Ammon's horn (tissue), 1 donor: ENCODE results near the gene FZD4.
"Not testable (repeated sequence)": the region's sequence is repeated elsewhere in the genome, so short reads cannot be mapped to it uniquely, and the experiment has no call there.

ENCODE experiments used
- DNase-seq: peaks from one replicate; pipeline ENCODE4 v3.0.0-alpha.2; 2016; ENCODE audit warnings: low spot score

Gene FZD4

DNA sequence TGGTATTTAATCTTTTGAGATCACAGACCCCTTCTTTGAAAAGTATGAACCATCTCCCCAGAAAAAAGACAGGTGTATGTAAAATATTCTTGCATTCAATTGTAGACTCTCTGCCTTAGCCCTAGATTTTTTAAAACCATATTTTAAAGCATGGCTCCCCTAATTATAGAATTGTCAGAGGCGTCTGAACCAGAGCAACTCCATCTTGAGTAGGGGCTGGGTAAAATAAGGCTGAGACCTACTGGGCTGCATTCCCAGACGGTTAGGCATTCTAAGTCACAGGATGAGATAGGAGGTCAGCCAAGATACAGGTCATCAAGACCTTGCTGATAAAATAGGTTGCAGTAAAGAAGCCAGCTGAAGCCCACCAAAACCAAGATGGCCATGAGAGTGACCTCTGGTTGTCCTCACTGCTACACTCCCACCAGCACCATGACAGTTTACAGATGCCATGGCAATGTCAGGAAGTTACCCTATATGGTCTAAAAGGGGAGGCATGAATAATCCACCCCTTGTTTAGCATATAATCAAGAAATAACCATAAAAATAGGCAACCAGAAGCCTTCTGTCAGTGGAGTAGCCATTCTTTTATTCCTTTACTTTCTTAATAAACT lies 17.9 kb downstream of the FZD4 start:
- DNase-seq = not testable (repeated sequence)

DNA sequence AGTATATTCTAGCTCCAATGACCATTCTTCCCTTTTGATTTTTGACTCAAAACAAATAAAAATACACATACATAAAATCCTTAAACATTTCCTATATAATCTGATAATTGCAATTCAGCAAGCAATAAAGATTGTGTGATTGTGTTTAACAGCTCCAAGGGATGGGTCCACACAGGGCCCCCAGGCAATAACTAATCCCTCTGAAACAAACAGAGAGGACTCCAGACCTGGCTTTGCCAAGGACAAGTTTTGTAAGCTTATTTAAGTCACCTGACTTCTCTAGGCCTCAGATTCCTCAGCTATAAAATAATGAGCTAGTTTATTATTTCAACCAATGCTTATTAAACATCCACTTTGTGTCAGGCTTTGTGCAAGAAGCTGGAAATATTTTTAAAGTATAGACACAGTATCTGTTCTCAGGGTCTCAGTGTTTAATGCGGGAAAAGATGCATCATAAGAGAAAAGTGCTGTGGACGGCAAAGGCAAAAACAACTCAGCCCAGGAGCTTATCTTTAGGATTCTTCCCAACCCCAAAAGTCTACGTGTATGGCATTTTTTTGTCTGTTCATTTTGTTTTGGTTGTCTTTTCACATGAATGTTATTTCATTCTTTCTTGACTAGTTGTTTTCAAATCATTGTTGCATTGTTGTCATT lies 20.1 kb downstream of the FZD4 start:
- DNase-seq = no peak

DNA sequence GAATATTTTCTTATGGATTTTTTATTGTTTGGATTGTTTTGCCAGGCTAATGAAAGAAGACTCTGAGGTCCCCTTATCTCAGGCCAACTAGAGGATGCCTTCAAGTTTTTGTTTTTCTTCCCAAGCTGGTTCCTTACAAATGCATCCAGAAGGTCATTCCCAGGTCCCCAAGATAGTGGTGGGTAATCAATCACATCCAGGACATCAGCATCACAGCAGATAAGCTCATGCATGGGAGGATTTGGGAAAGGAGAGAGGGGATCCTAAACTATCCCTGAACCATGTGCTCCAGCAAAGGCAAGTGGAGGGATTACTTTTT lies 20.7 kb downstream of the FZD4 start:
- DNase-seq = no peak

DNA sequence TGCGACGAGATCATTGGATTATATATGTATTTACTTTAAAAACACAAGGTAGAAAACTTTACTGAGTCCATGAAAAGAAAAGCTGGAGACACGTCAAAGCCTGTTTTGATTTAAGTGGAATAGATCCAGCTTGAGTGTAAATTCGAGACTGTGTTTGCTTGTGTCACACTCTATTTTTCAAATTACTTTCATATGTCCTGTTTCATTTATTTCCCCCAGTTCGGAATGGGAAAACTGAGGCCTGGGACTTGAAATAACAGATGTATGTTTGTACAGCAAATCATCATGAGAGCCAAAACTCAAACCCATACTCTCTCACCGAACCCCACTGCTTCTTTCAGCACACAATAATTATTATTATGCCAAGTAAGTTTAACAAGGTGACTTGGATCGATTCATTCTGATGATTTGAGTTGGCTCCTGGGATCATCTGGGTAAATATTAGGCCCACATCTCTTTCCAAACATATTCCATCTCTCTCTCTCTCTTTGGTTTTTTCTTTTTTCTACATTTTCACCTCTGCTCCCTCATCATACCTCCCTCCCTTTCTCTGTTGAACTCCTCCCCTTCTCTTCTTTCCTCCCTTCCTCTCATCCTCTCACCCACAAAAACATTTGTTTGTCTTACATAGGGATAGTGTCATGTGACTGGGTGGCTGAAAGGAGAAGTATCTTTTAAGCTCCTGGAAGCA lies 21.2 kb downstream of the FZD4 start:
- DNase-seq = no peak

DNA sequence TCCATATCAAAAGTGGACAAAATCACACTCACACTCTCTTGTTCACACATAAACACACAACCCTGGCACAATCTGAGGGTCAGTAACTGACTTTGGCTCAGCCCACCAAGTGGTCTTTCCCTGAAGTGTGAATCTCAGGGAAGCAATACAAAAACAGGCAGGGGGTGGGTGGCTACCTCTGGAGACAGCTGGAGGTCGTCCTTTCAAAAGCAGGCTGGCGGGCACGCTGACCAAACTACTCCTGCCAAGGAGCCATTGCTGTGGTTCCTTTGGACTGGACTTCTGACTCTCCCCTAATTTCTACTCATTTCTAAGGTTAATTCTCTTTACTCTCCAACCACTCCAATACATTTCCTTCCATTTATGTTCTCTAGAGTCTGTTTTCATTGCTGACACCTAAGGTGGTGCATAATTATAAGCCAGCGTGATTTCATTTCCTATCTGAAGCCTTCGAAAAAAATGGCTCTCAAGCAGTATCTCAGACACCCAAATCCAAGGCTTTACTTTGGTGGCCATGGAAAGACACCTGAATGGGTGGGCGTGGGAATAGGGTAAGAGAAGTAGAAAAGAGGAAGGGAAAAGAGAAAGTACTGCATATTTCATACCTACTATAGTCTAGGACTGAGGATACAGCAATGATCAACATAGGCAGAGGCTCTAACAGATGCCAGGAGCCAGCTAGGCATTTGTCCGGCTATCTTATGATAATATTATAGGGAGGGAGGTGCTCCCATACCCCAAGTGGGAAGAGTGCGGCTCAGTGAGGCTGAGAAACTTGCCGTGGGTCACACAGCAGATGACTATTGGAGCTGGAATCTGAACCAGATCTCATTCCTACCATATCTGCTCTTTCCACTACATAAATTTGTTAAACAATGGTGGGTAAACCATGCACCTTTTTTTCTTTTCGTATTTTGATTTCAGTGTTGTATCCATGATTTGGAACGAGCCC lies 22.0 kb downstream of the FZD4 start:
- no peak for DNase-seq

DNA sequence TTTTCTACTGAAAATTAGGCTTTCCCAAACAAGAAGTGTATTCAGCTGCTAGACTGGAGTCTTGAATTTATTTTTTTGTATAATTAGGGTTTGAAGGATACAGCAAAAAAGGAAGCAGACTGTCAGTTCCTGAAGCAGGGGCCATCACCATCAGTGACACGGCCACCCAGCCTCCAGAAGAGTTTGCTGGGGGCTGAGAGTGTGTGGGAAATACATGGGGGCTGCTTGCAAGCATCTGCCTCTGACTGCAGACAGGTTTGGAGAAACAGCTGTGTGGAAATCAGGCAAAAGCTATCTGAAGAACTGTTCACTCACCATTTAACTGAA lies 23.0 kb downstream of the FZD4 start:
- no peak for DNase-seq

DNA sequence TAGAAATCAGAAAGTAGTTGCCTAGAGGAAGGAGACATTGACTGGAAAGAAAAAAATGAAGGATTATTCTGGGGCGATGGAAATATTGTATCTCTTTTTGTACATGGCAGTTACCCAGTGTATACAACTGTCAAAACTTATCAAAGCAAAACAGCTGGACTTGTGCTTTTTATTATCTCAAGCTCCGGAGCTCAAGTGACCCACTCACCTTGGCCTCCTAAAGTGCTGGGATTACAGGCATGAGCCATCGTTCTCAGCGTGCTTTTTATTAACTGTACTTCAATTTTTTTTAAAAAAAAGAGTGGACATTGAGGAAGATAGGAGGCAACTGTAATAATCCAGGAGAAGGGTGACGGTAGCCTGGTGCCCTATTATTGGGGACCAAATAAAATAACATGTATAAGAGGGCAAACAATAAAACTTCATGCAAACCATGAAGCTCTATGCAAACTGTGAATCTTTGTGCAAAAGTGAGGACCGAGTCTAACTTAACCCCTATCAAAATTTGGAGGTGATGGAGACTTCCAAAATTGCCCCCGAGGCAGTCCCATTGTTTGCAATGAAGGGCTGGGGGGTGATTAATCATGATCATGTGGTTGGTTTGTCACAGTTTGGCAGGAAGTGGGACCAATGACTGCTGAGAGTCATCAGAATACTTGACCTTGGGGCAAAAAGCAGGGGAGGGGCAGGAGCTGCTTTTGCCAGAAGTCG lies 23.5 kb downstream of the FZD4 start:
- DNase-seq = no peak

DNA sequence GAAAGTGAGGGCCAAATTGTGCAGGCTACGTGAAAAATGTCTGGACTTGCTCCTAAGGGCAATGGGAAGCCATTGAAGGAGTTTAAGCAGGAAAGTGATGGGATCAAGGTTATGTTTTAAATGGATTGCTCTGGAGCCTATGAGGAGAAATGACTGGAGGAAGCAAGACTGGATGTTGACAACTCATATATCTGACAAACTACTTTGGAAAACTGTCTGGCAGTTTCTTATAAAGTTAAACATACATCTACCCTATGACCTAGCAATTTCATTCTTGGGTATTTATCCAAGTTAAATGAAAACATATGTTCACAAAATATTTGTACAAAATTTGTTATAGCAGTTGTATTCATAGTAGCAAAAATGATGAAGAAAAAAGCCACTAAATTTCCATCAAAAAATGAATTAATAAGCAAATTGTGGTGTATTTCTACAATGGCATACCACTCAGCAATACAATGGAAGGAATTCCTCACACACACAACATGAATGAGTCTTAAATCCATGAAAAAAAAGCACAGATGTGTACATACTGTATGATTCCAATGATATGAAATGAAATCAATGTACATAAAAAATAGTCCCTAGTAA lies 24.1 kb downstream of the FZD4 start:
- DNase-seq = no peak

DNA sequence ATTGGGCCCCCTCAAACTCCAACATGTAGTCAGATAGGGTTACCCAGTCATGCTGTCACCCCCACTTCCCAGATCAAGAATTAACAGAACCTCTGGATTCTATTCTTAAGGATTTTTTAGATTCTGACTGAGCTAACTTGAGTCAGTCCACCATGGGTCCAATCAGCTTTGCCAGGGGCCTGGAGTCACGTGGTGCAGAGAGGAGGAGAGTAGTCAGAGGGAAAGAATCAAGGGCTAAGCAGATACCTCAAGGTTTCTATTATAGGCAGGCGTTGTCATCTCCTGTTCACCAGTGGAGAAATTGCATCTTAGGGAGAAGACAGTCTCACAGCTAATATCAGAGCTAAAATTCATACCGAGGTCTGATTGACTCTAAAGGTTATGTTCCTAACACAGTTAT lies 28.2 kb downstream of the FZD4 start:
- DNase-seq = no peak

DNA sequence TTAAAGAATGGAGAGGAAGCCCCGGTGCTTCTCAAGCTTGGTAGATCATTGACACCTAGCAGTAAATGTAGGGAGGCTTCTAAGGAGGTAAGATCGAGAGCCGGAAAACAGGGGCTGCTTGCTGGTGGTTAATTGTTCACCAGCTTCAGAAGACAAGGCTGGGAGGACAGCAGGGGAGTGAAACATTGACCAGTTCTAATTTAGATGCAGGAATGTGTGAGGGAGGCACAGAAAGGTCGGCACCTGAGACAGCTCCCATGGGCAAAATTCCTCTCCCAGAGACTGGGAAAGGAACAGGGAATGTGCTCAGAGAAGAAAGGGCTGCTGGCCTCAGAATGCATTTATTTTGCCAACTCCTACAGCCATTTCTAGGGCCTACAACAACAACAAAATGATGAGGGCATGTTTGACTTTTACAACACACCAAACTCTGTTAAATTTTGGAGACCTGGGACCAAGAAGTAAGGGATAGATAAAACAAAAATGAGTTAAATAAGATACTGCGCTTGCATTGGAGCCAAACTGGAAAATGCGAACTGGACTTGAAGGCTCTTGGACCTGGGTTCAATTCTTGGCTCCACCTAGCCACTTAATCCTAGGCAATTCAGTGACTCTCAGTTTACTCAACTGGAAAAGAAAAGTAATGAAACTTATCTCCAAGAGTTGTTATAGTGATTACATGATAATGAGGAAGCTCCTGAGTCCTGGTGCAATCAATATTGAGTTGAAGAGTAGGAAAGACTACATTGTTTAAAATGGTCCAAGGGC lies 31.0 kb downstream of the FZD4 start:
- DNase-seq = no peak

DNA sequence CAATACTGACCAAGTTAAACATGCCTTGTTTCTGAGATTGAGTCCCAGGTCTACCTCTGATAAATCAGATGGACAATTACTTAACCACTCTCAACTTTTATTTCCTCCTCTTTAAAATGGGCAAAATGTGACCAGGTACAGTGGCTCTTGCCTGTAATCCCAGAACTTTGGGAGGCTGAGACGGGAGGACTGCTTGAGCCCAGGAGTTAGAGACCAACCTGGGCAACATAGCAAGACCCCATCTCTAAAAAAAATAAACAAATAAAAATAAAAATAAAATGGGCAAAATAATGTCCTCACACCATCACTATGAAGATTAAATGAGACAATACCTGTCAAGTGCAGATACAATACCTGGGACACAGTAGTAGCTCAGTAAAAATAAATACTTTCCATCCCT lies 33.0 kb downstream of the FZD4 start:
- no peak for DNase-seq

DNA sequence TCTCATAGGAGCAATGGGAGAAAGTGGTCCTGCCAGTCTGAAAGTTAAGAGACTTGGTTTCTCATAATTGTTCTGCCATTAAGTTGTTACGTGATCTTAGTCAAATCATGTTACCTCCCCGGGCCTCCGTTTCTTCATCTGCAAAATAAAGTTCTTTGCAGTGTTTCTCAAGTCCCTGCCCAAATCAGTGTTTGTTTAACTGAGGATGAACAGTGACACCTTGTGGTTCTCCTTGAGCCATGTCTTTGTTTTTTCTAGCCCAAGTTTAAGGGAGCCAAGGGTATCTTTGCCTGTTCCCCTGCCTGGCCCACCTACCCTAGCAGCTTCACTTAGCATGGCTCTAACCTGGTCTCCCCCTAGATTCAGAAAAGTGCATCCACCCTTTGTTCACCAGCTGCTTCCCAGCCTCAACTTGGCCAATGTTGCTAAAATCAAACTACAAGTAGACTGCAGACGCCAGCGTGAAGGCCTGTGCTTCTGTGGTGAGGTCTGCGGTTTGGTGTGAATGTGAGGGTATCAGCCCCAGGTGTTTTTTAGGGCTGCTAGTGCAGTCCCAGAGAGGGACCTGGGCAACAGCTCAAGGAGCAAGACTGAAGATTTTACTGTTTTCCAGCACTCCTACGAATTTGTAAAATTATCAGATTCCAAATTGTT lies 35.5 kb downstream of the FZD4 start:
- peak; percentile 56 for DNase-seq

DNA sequence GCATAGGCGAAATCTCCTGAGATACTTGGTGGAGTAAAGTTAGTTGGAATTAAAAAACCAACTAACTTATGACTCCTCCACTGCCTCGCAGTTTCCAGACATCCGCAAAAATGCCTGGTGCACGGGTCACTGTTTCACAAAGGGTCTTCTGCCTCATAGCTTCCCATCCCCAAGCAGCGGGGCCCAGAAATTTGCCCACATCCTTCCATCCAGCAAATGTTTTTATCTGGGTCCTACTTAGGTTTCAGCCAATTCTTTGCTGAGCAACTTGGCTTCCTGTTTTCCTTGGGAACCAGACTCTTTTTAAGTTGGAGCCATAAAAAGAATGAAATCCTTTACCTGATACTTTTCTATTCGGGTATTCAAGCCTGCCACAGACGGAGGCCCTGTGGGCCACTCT lies 36.2 kb downstream of the FZD4 start:
- no peak for DNase-seq

DNA sequence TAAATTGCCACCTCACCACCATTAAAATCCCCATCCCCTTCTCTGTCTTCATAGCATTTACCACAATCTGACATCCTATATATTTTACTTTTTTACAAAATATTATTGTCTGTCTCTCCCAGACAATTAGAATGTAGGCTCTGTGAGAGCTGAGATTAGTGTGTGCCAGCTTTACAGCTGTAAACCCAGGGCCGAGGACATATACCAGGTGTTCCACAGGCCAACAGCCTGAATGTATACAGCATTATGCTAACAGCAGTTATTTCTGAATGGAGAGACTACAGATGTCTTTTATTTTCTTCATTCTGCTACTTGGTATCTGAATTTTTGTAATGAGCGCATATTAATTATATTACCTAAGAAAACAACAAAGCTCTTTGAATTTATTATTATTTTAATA lies 36.7 kb downstream of the FZD4 start:
- no peak for DNase-seq

DNA sequence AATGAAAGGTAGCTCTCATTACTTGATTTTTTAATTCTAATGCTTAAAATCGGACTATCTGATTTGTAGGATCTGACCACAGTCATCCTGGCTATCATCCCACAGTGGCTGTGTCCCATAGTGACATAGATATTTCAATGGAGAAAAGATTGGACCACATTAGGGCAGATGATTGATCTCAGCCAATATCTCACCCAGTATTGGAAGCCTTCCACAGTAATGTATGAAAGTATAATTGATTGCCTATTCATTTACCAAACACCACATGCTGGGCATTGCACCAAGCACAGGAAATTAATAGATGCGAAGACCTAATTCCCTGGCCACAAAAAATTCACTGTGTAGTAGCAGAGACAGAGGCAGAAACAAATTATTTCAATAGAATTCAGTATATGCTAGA lies 37.6 kb downstream of the FZD4 start:
- no peak for DNase-seq

DNA sequence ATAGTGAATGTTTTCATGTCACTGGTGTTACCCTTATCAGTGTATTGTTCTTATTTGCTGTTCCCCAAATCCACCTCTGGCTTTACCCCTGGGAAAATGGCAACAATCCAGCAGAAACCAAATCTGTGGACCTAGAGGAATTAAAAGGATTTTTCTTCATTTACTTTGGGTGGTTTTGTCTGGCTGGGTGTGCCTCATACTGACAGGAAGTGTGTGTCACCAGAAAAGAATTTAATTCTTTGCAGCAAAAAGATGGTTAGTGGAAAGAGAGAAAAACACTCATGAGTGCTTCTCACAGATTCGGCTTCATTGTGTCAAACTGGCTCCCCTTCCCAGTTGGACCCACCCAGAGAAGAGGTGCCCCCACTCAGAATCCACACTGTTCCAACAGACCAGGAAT lies 38.9 kb downstream of the FZD4 start:
- DNase-seq = no peak

DNA sequence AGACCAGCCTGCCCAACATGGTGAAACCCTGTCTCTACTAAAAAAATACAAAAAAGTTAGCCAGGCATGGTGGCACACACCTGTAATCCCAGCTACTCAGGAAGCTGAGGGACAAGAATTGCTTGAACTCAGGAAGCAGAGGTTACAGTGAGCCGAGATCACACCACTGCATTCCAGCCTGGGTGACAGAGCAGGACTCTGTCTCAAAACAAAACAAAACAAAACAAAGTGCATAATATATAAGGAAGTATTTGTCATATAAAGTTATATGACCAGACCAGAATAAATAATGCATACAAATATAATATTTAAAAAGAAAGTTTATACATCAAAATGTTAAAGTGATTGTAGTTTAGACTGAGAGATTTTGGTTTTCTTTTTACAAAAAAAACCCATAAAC lies 39.3 kb downstream of the FZD4 start:
- not testable (repeated sequence) for DNase-seq

DNA sequence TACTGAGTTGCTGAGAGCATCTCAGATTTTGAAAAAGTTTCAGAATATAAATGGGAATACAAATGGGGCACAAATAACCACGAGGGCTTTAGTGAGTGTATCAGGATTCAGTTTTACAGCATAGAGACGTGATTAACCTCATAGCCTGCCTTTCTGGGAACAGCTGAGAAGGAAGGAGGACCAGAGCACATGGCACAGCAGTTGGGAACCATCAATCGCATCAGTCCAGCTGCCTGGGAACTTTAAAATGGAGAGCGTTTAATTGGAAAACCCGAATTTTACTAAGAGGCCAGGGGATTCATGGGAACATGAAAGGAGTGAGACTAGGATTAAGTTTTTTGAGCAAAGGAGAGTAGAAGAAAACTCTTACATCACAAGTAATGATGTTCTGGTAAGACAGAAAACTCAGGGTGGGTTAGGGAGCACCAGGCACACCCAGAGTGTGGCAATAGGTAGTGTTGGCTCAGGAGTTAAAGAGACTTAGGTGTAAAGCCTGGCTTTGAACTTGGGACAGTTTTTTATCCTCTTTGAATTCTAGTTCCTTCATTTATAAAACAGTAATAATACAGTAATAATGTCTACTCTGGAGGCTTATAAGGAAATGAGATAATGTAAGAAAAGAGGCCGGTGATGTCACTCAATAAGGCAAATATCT lies 40.2 kb downstream of the FZD4 start:
- DNase-seq = no peak

DNA sequence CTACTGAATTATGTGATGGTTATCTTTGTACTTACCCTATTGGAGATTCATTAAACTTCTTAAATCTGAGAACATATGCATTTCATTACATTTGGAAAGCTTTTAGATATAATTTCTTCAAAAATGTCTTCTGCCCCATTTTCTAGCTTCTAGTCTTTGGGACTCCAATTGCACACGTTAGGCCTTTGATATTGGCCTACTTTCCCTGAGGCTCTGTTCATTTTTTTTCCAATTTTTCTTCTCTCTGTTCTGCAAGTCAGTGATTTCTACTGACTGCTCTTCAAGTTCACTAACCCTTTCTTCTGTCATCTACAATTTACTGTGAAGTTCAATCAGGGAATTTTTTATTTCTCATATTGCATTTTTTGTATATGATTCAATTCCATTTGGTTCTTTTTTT lies 43.0 kb downstream of the FZD4 start:
- no peak for DNase-seq

DNA sequence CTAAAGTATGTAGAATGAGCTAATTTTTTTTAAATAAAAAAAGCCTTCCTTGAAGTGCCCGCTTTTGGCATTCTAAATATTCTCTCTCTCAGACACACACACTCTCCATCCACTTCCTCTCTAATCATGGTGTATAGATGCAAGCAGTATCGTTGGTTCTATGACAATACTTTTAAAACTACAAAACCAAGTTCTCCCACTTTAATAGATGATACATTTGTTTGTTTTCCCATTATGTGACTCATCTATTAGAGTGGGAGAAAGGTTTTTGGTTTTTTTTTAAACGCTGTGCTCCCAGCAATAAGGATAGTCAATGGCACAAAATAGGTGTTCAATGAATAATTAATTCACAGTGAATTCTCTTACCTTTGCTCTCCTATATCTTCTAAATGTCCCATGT lies 44.6 kb downstream of the FZD4 start:
- no peak for DNase-seq
